D721Med (cell line): ENCODE results near the gene RACGAP1.

Experiments
- DNase-seq: peaks from one replicate; pipeline ENCODE4 v3.0.0; 2011; ENCODE audit warnings: low spot score; ENCODE audit not compliant: insufficient read length
- FAIRE-seq: peaks from 2 replicates; lab custom pipeline; 2011; peaks lifted over from hg19 to GRCh38; lab: Jason Lieb, UNC
- CTCF ChIP-seq: IDR thresholded peaks from 2 replicates; pipeline ENCODE4 v1.5.1; 2012; ENCODE audit warnings: mild to moderate bottlenecking, control low read depth; ENCODE audit not compliant: insufficient read depth; ENCODE audit errors: missing control alignments

The RACGAP1 gene

GRCh38 chr12:50069069-50069468 lies 43.8 kb upstream of the RACGAP1 start:
- FAIRE-seq: no peak
- no peak for DNase-seq
- no peak for TF ChIP-seq CTCF

GRCh38 chr12:50066402-50066801 lies 41.1 kb upstream of the RACGAP1 start:
- no peak for FAIRE-seq
- no peak for TF ChIP-seq CTCF
- DNase-seq: no peak

- FAIRE-seq: no peak
- no peak for DNase-seq
- TF ChIP-seq CTCF: no peak
These were observed 40.5 kb upstream of the RACGAP1 start for GRCh38 chr12:50065726-50066310.

GRCh38 chr12:50062728-50063460 lies 37.6 kb upstream of the RACGAP1 start:
- no peak for DNase-seq
- TF ChIP-seq CTCF: no peak
- no peak for FAIRE-seq

GRCh38 chr12:50061946-50062686 lies 36.8 kb upstream of the RACGAP1 start:
- FAIRE-seq: no peak
- no peak for TF ChIP-seq CTCF
- no peak for DNase-seq

- TF ChIP-seq CTCF: no peak
- no peak for DNase-seq
- no peak for FAIRE-seq
These were observed 35.9 kb upstream of the RACGAP1 start for GRCh38 chr12:50061171-50061570.
